Sigmoid colon (tissue), 7 donors: ENCODE results near the gene ATG13. TPM values are rescaled to one million over a fixed set of nuclear protein-coding genes. Genes with fewer than 3 reads are reported as not detected.
"Not testable (repeated sequence)": the region's sequence is repeated elsewhere in the genome, so short reads cannot be mapped to it uniquely, and the experiment has no call there.

Experiments used
- DNase-seq: peaks from one replicate; pipeline ENCODE4 v3.0.0-alpha.2; 2019
- H3K27ac ChIP-seq, 4 donors: fragments of 200-600 bp; sonication (generic); one replicate each; pipeline ENCODE4 v1.5.1; 2016 to 2019; ENCODE audit warnings: mild to moderate bottlenecking in 1 of 4
- H3K27me3 ChIP-seq, 3 donors: fragments of 200-600 bp; sonication (generic); one replicate each; pipeline ENCODE4 v1.5.1; 2019; ENCODE audit warnings: mild to moderate bottlenecking in 1 of 3
- H3K36me3 ChIP-seq, 4 donors: fragments of 200-600 bp; sonication (generic); one replicate each; pipeline ENCODE4 v1.5.1; 2016 to 2019
- H3K4me1 ChIP-seq, 4 donors: fragments of 200-600 bp; sonication (generic); one replicate each; pipeline ENCODE4 v1.5.1; 2017 to 2019
- H3K4me3 ChIP-seq, 4 donors: fragments of 200-600 bp; sonication (generic); one replicate each; pipeline ENCODE4 v1.5.1; 2017 to 2019; ENCODE audit warnings: mild to moderate bottlenecking in 2 of 4, moderate library complexity in 1 of 4
- H3K9me3 ChIP-seq, 4 donors: fragments of 200-600 bp in 3 of 4; sonication (generic) in 3 of 4; one replicate each; pipeline versions ENCODE4 v1.5.1 to v1.6.1; 2013 to 2019
- CTCF ChIP-seq, 4 experiments: fragments of 450-650 bp in 3 of 4; fragments of 200-600 bp in 1 of 4; IDR thresholded peaks; one replicate each; pipeline ENCODE4 v1.5.1; 2016 to 2019; ENCODE audit warnings: antibody characterized with exemption in 4 of 4, mild to moderate bottlenecking in 3 of 4, moderate library complexity in 2 of 4
- EP300 ChIP-seq, 4 donors: sonication (generic); formaldehyde crosslinking; IDR thresholded peaks; one replicate each; pipeline ENCODE4 v1.6.1; 2017; ENCODE audit warnings: antibody characterized with exemption in 4 of 4
- POLR2A ChIP-seq, 2 donors: fragments of 450-650 bp; IDR thresholded peaks; one replicate each; pipeline ENCODE4 v1.6.1; 2016; ENCODE audit warnings: antibody characterized with exemption in 2 of 2, mild to moderate bottlenecking in 2 of 2, moderate library complexity in 2 of 2
- POLR2AphosphoS5 ChIP-seq, 4 donors: sonication (generic); formaldehyde crosslinking; IDR thresholded peaks; one replicate each; pipeline ENCODE4 v1.6.1; 2017; ENCODE audit warnings: antibody characterized with exemption in 4 of 4
- WGBS, 2 donors: extraction: QIAGEN DNeasy Blood & Tissue Kit; methylation state at CpG; one replicate each; pipeline ENCODE4 v1.1.7; 2013; 5-methylcytosine and 5-hydroxymethylcytosine counted together
- intact Hi-C: fragments of 100-400 bp; cut with DNase I; formaldehyde crosslinking; loops from one replicate; pipeline ENCODE4 v1.15.1; 2023
- polyA plus RNA-seq, 3 donors: library from polyadenylated mRNA; stranded (reverse); fragments of 200-250 nt; gene quantifications; one replicate each; pipeline ENCODE4 v1.2.3, GENCODE V29; 2013
- total RNA-seq, 4 donors: library from RNA; depleted of rRNA; stranded (reverse); fragments of >200 nt; gene quantifications; one replicate each; pipeline ENCODE4 v1.1.0, GENCODE V29; 2016
- donor health status: healthy with polysubstance abuse.
- donor health status: Bipolar disorder and iron deficiency.
- donor health status: healthy.

Gene ATG13
- total and polyA plus RNA-seq, 7 donors, result 27.6 to 96.4 (median 48.5) TPM

- Histone ChIP-seq H3K27ac (peak overlapping the region; percentile 72 to 87 (median 74)), H3K27me3 (no peaks in the 10 kb centered on the region), H3K9me3 (no peaks in the 10 kb centered on the region), H3K4me1 (peaks cover 0 to 11% (median 0%) of the 10 kb centered on the region in 4 donors), H3K36me3 (peaks cover 0 to 25% (median 8%) of the 10 kb centered on the region in 4 donors), H3K4me3 (no peak overlapping the region)
- peak; percentile 88 for DNase-seq
- TF ChIP-seq CTCF (IDR thresholded peaks at IDR 0.05) (no peak), POLR2AphosphoS5 (IDR thresholded peaks at IDR 0.05) (peak in 3 of 4 donors; percentile 17 to 77 (median 39))
- intact Hi-C loops, result no loop called here
- 77 to 80% methylated on average over 10 of the region's 10 CpGs for WGBS, 2 donors
Observed at GRCh38 chr11:46710821-46711269, 93.5 kb downstream of the ATG13 start.

DNA sequence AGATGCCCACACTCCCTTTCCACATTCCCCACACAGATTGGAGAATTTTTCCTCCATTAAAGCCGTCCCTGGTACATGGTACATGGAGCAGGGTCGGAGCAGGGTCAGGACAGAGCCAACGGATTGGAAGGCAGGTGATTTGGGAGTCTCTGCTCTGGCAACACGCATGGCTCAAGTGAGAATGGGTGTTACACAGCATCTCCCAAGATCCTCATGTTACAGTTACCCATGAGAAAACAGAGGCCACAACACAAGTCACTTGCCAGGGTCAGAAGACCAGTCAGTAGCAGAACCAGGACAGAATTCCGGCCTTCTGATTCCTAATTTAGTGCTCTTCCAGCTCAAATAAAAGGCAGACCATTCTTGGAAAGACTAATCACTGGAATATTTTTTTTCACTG lies 94.0 kb downstream of the ATG13 start:
- H3K9me3 ChIP-seq, result no peaks in the 10 kb centered on the region
- WGBS, 2 donors, result 90 to 93% methylated on average over 5 of the region's 5 CpGs
- peaks cover 0 to 11% (median 0%) of the 10 kb centered on the region in 4 donors for H3K4me1 ChIP-seq
- H3K27me3 ChIP-seq, result no peaks in the 10 kb centered on the region
- DNase-seq, result no peak
- H3K36me3 ChIP-seq, result peaks cover 0 to 20% (median 4%) of the 10 kb centered on the region in 4 donors
- no peak overlapping the region for H3K4me3 ChIP-seq
- intact Hi-C loops, result no loop called here
- TF ChIP-seq POLR2AphosphoS5 (IDR thresholded peaks at IDR 0.05) (no peak), POLR2A (IDR thresholded peaks at IDR 0.05) (no peak), CTCF (IDR thresholded peaks at IDR 0.05) (no peak), EP300 (IDR thresholded peaks at IDR 0.05) (no peak)
- H3K27ac ChIP-seq, result peak overlapping the region; percentile 72 to 87 (median 74)

- intact Hi-C loops, result no loop called here
- WGBS, 2 donors, result 93 to 94% methylated on average over 7 of the region's 7 CpGs
- no peak overlapping the region for H3K4me3 ChIP-seq
- no peaks in the 10 kb centered on the region for H3K9me3 ChIP-seq
- DNase-seq, result no peak
- H3K27ac ChIP-seq, result peak overlapping the region in 1 of 4 donors; percentile 87
- H3K4me1 ChIP-seq, result peaks cover 0 to 11% (median 0%) of the 10 kb centered on the region in 4 donors
- peaks cover 0 to 4% (median 1%) of the 10 kb centered on the region in 4 donors for H3K36me3 ChIP-seq
- H3K27me3 ChIP-seq, result no peaks in the 10 kb centered on the region
- TF ChIP-seq POLR2AphosphoS5 (IDR thresholded peaks at IDR 0.05), result no peak
- no peak for TF ChIP-seq CTCF (IDR thresholded peaks at IDR 0.05)
- TF ChIP-seq POLR2A (IDR thresholded peaks at IDR 0.05), result no peak
- TF ChIP-seq EP300 (IDR thresholded peaks at IDR 0.05), result no peak
Observed at GRCh38 chr11:46712874-46713576, 95.7 kb downstream of the ATG13 start.

GRCh38 chr11:46717825-46718154 lies 100.4 kb downstream of the ATG13 start:
- H3K4me3 ChIP-seq, H3K36me3 ChIP-seq, intact Hi-C loops, DNase-seq, H3K27me3 ChIP-seq, H3K27ac ChIP-seq, H3K9me3 ChIP-seq, H3K4me1 ChIP-seq: not testable (repeated sequence)
- 91 to 97% methylated on average over 2 of the region's 2 CpGs for WGBS, 2 donors

DNA sequence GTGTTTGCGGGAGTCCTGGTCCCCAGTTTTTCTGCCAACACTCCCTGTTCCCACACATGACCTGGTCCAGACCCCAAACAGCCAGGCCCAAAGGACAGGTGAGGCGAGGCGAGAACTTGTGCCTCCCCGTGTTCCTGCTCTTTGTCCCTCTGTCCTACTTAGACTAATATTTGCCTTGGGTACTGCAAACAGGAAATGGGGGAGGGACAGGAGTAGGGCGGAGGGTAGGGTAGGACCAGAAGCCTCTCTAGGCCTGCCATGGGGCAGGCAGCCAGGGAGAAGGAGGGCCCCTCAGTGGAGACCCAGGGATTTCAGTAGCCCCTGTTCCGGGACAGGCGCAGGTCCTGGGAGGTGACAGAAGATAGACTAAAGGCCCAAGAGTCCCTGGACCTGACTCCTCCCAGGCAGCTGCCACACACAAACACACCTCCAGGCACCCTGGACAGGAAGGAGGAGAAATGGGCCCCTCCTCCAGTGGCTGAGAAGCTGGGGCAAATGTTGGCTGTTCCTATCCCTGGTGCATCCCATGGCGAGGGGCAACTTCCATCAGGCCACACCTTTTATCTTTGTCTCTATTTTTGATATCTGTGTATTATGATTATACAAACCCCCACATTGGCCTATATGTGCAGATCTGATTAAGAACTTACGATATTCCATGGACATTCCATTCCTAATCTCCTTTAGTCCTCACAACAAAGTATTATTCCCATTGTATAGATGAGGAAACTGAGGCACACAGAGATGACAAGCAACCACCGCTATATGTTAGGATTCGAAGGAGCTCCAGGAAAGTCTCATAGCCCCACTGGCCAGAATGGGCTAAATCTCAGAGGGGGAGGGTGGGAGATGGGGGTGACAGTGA lies 101.0 kb downstream of the ATG13 start:
- 45 to 72% methylated on average over 11 of the region's 11 CpGs for WGBS, 2 donors

More for the DNA sequence above, 101.0 kb downstream of the ATG13 start:
- Histone ChIP-seq H3K4me1 (no peaks in the 10 kb centered on the region), H3K9me3 (no peaks in the 10 kb centered on the region), H3K36me3 (no peaks in the 10 kb centered on the region), H3K27me3 (no peaks in the 10 kb centered on the region), H3K27ac (no peak overlapping the region), H3K4me3 (no peak overlapping the region)
- DNase-seq, result no peak
- intact Hi-C loops, result no loop called here
- TF ChIP-seq POLR2AphosphoS5 (IDR thresholded peaks at IDR 0.05) (no peak), POLR2A (IDR thresholded peaks at IDR 0.05) (no peak), EP300 (IDR thresholded peaks at IDR 0.05) (no peak), CTCF (IDR thresholded peaks at IDR 0.05) (no peak)
